ENCODE results near the gene ZNF28.
"Not testable (repeated sequence)": the region's sequence is repeated elsewhere in the genome, so short reads cannot be mapped to it uniquely, and the experiment has no call there.

ZNF28 gene

GRCh38 chr19:52799950-52800640 lies 21.3 kb downstream of the ZNF28 start:
- Mint-ChIP-seq H3K36me3 (ENCODE audit: low read depth) (peaks cover 84% of the 10 kb centered on the region), H3K9me3 (peaks cover 96% of the 10 kb centered on the region)
- H3K4me3 Mint-ChIP-seq; H3K27ac Mint-ChIP-seq; H3K4me1 Mint-ChIP-seq (ENCODE audit: low read depth); intact Hi-C loops (cut with micrococcal nuclease); H3K27me3 Mint-ChIP-seq: not testable (repeated sequence)

- intact Hi-C loops (cut with micrococcal nuclease): no loop called here
- no peak overlapping the region for H3K27ac Mint-ChIP-seq
- H3K4me1 Mint-ChIP-seq (ENCODE audit: low read depth): peaks cover 17% of the 10 kb centered on the region
- H3K27me3 Mint-ChIP-seq: peaks cover 8% of the 10 kb centered on the region
- H3K4me3 Mint-ChIP-seq: no peak overlapping the region
- peaks cover 81% of the 10 kb centered on the region for H3K9me3 Mint-ChIP-seq
- H3K36me3 Mint-ChIP-seq (ENCODE audit: low read depth): peaks cover 23% of the 10 kb centered on the region
These were observed 32.0 kb downstream of the ZNF28 start for GRCh38 chr19:52789440-52789839.

DNA sequence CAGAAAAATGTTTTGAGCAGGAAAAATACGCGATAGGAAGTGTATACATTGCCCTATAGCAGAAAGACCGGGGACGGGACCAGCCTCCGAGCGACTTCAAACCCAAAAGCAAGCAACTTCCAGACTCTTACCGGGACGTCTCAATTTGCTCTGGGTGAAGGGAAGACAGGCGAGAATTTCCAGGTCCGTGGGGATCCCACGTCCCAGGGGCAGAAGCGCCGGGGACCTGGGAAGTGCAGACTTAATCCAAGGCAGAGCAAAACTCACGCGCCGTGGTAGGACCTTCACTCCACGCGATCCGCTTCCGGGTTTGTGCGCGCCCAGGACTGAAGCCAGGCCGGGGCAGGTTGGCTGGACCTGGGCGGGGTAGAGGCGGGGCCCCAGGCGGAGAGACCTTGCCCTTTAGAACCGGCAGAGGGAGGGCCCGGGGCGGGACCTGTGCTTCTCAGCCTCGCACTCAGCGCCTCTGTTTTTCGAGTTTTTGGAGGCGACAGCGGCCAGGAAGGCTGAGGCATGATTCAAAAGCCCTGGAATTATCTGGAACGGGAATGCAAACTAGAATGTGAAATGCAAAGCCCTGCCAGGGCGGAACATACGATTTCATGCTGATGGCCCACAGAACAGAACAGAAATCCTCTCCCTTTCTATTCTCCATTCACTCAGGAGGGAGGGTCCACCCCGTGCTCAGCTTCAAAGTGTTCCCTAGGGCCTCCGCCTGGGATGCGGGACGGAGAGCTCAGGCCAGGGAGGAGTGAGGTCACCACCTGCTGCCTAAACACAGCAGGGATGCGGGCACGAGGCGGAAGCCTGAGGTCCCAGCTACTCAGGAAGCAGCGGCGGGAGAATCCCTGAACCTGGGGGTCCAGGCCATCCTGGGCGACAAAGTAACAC lies 34.7 kb downstream of the ZNF28 start, which contains the start of gene ZNF600:
ZNF600 (minus strand) TSS at position 328 of the 891 bp plus-strand sequence. CDS start 7,903 bp downstream, outside the sequence.
- intact Hi-C loops (cut with micrococcal nuclease): not testable (repeated sequence)

GRCh38 chr19:52786078-52786463 lies 35.4 kb downstream of the ZNF28 start:
- intact Hi-C loops (cut with micrococcal nuclease): no loop called here
- Mint-ChIP-seq H3K36me3 (ENCODE audit: low read depth) (peaks cover 57% of the 10 kb centered on the region), H3K4me1 (ENCODE audit: low read depth) (peaks cover 19% of the 10 kb centered on the region), H3K9me3 (peaks cover 70% of the 10 kb centered on the region), H3K27ac (peak overlapping the region; percentile 86), H3K4me3 (peak overlapping the region; percentile 87), H3K27me3 (peaks cover 8% of the 10 kb centered on the region)

More for the DNA sequence above, 34.7 kb downstream of the ZNF28 start, which contains the start of gene ZNF600:
- H3K4me3 Mint-ChIP-seq: peak within 1 kb of the TSS; percentile 87
- H3K27me3 Mint-ChIP-seq: not testable (repeated sequence)
- peaks cover 19% of the 10 kb centered on the region for H3K4me1 Mint-ChIP-seq (ENCODE audit: low read depth)
- peak within 1 kb of the TSS; percentile 86 for H3K27ac Mint-ChIP-seq
- peaks cover 71% of the 10 kb centered on the region for H3K9me3 Mint-ChIP-seq
- peaks cover 51% of the 10 kb centered on the region for H3K36me3 Mint-ChIP-seq (ENCODE audit: low read depth)

GRCh38 chr19:52785506-52785905 lies 35.9 kb downstream of the ZNF28 start:
- peaks cover 8% of the 10 kb centered on the region for H3K27me3 Mint-ChIP-seq
- H3K27ac Mint-ChIP-seq: peak overlapping the region; percentile 86
- intact Hi-C loops (cut with micrococcal nuclease): no loop called here

GRCh38 chr19:52782864-52783263 lies 38.6 kb downstream of the ZNF28 start:
- intact Hi-C loops (cut with micrococcal nuclease): not testable (repeated sequence)
- Mint-ChIP-seq H3K36me3 (ENCODE audit: low read depth) (peaks cover 89% of the 10 kb centered on the region), H3K4me1 (ENCODE audit: low read depth) (peaks cover 25% of the 10 kb centered on the region)

More at GRCh38 chr19:52785506-52785905, 35.9 kb downstream of the ZNF28 start:
- Mint-ChIP-seq H3K9me3 (peaks cover 70% of the 10 kb centered on the region), H3K4me1 (ENCODE audit: low read depth) (peaks cover 19% of the 10 kb centered on the region), H3K36me3 (ENCODE audit: low read depth) (peaks cover 63% of the 10 kb centered on the region), H3K4me3 (peak overlapping the region; percentile 87)

GRCh38 chr19:52778811-52779210 lies 42.6 kb downstream of the ZNF28 start:
- H3K27me3 Mint-ChIP-seq: no peaks in the 10 kb centered on the region

More at GRCh38 chr19:52782864-52783263, 38.6 kb downstream of the ZNF28 start:
- H3K4me3 Mint-ChIP-seq, H3K27ac Mint-ChIP-seq, H3K27me3 Mint-ChIP-seq: not testable (repeated sequence)
- H3K9me3 Mint-ChIP-seq: peaks cover 73% of the 10 kb centered on the region

DNA sequence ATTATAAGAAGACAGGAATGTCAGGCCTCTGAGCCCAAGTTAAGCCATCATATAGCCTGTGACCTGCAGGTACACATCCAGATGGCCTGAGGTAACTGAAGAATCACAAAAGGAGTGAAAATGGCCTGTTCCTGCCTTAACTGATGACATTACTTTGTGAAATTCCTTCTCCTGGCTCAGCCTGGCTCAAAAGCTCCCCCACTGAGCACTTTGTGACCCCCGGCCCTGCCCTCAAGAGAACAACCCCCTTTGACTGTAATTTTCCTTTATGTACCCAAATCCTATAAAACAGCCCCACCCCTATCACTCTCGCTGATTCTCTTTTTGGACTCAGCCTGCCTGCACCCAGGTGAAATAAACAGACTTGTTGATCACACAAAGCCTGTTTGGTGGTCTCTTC lies 65.0 kb downstream of the ZNF28 start:
- H3K27me3 Mint-ChIP-seq; H3K4me1 Mint-ChIP-seq (ENCODE audit: low read depth); intact Hi-C loops (cut with micrococcal nuclease); H3K36me3 Mint-ChIP-seq (ENCODE audit: low read depth); H3K4me3 Mint-ChIP-seq; H3K27ac Mint-ChIP-seq: not testable (repeated sequence)
- H3K9me3 Mint-ChIP-seq: peaks cover 80% of the 10 kb centered on the region

More at GRCh38 chr19:52778811-52779210, 42.6 kb downstream of the ZNF28 start:
- Mint-ChIP-seq H3K4me3 (no peak overlapping the region), H3K27ac (no peak overlapping the region), H3K9me3 (peaks cover 73% of the 10 kb centered on the region), H3K4me1 (ENCODE audit: low read depth) (peaks cover 6% of the 10 kb centered on the region), H3K36me3 (ENCODE audit: low read depth) (peaks cover 100% of the 10 kb centered on the region)
- intact Hi-C loops (cut with micrococcal nuclease): no loop called here

- H3K4me3 Mint-ChIP-seq: no peak overlapping the region
- no peaks in the 10 kb centered on the region for H3K4me1 Mint-ChIP-seq (ENCODE audit: low read depth)
- no peaks in the 10 kb centered on the region for H3K36me3 Mint-ChIP-seq (ENCODE audit: low read depth)
- H3K27ac Mint-ChIP-seq: no peak overlapping the region
- H3K9me3 Mint-ChIP-seq: peaks cover 21% of the 10 kb centered on the region
- intact Hi-C loops (cut with micrococcal nuclease): loop anchor here (5.0 kb wide), 1 partner anchor 407 kb away; no protein-coding TSS in a partner anchor
- no peaks in the 10 kb centered on the region for H3K27me3 Mint-ChIP-seq
These were observed 71.7 kb downstream of the ZNF28 start for GRCh38 chr19:52749780-52750179.

- H3K9me3 Mint-ChIP-seq: peaks cover 16% of the 10 kb centered on the region
These were observed 73.0 kb downstream of the ZNF28 start for GRCh38 chr19:52748336-52748950.

More at GRCh38 chr19:52748336-52748950, 73.0 kb downstream of the ZNF28 start:
- Mint-ChIP-seq H3K36me3 (ENCODE audit: low read depth) (no peaks in the 10 kb centered on the region), H3K27me3 (no peaks in the 10 kb centered on the region), H3K27ac (no peak overlapping the region), H3K4me1 (ENCODE audit: low read depth) (no peaks in the 10 kb centered on the region), H3K4me3 (no peak overlapping the region)
- intact Hi-C loops (cut with micrococcal nuclease): loop anchor here (1.0 to 5.0 kb wide), 2 partner anchors 406 to 500 kb away; no protein-coding TSS in a partner anchor

Measured in dendritic cell treated with granulocyte-macrophage colony-stimulating factor and Interleukin-4, amounts not matched to agents 40 ng/mL and 50 ng/mL, for 4 days (primary cell).